Astrocyte (in vitro differentiated cells and primary cell): Measurements from ENCODE around the gene TMPRSS12. TPM values are rescaled to one million over a fixed set of nuclear protein-coding genes. Genes with fewer than 3 reads are reported as not detected.

ENCODE experiments used
- DNase-seq: peaks from one replicate; pipeline ENCODE4 v3.0.0-alpha.2; 2010; ENCODE audit warnings: low read depth
- FAIRE-seq: peaks from 2 replicates; lab custom pipeline; 2011; peaks lifted over from hg19 to GRCh38; lab: Jason Lieb, UNC
- H2AFZ ChIP-seq: 2 replicates; pipeline ENCODE4 v1.6.0; 2012; ENCODE audit warnings: low read depth, low read length, inconsistent platforms
- H3K27ac ChIP-seq: 2 replicates; pipeline ENCODE4 v1.5.1; 2011; ENCODE audit warnings: low read depth, low read length, inconsistent platforms
- H3K27me3 ChIP-seq: 2 replicates; pipeline ENCODE4 v1.6.0; 2011; ENCODE audit warnings: low read length, inconsistent platforms; ENCODE audit not compliant: insufficient read depth
- H3K36me3 ChIP-seq: 2 replicates; pipeline ENCODE4 v1.5.1; 2011; ENCODE audit warnings: low read length, inconsistent platforms; ENCODE audit not compliant: insufficient read depth
- H3K4me1 ChIP-seq: 2 replicates; pipeline ENCODE4 v1.5.1; 2011; ENCODE audit warnings: low read length, inconsistent platforms; ENCODE audit not compliant: insufficient read depth
- H3K4me2 ChIP-seq: 2 replicates; pipeline ENCODE4 v1.6.0; 2012; ENCODE audit warnings: low read length, inconsistent platforms
- H3K4me3 ChIP-seq: 2 replicates; pipeline ENCODE4 v1.5.1; 2011; ENCODE audit warnings: low read depth, mild to moderate bottlenecking, low read length, inconsistent platforms; ENCODE audit not compliant: insufficient read depth
- H3K79me2 ChIP-seq: 2 replicates; pipeline ENCODE4 v1.6.0; 2012; ENCODE audit warnings: mild to moderate bottlenecking, low read length, inconsistent platforms; ENCODE audit not compliant: insufficient read depth
- H3K9ac ChIP-seq: 2 replicates; pipeline ENCODE4 v1.6.0; 2012; ENCODE audit warnings: mild to moderate bottlenecking, low read length, inconsistent platforms
- H3K9me3 ChIP-seq: 2 replicates; pipeline ENCODE4 v1.5.1; 2012; ENCODE audit warnings: low read depth, mild to moderate bottlenecking, low read length, inconsistent platforms; ENCODE audit not compliant: insufficient read depth
- H4K20me1 ChIP-seq: 2 replicates; pipeline ENCODE4 v1.6.0; 2012; ENCODE audit warnings: low read length, inconsistent platforms; ENCODE audit not compliant: insufficient read depth
- H3K27ac Mint-ChIP-seq: one replicate; pipeline ENCODE4 v1.8.0; 2021; ENCODE audit warnings: mild to moderate bottlenecking, mixed read lengths; ENCODE audit not compliant: unreplicated experiment
- H3K27me3 Mint-ChIP-seq: one replicate; pipeline ENCODE4 v1.8.0; 2021; ENCODE audit warnings: low read depth, mixed read lengths; ENCODE audit not compliant: unreplicated experiment
- H3K36me3 Mint-ChIP-seq: one replicate; pipeline ENCODE4 v1.8.0; 2021; ENCODE audit warnings: low read depth, mixed read lengths; ENCODE audit not compliant: unreplicated experiment
- H3K4me1 Mint-ChIP-seq: one replicate; pipeline ENCODE4 v1.8.0; 2021; ENCODE audit warnings: low read depth, mixed read lengths; ENCODE audit not compliant: unreplicated experiment
- H3K4me3 Mint-ChIP-seq: one replicate; pipeline ENCODE4 v1.8.0; 2021; ENCODE audit warnings: mild to moderate bottlenecking, moderate library complexity, mixed read lengths; ENCODE audit not compliant: unreplicated experiment
- H3K9me3 Mint-ChIP-seq: one replicate; pipeline ENCODE4 v1.8.0; 2021; ENCODE audit warnings: mild to moderate bottlenecking, mixed read lengths; ENCODE audit not compliant: unreplicated experiment
- CTCF ChIP-seq: IDR thresholded peaks from 2 replicates; pipeline ENCODE4 v1.5.1; 2011; ENCODE audit warnings: low read depth, mild to moderate bottlenecking, inconsistent platforms, low read length, moderate library complexity; ENCODE audit not compliant: insufficient read depth
- EZH2 ChIP-seq: IDR thresholded peaks from 2 replicates; pipeline ENCODE4 v1.6.1; 2012; ENCODE audit warnings: mild to moderate bottlenecking, low read length, inconsistent platforms; ENCODE audit not compliant: insufficient read depth
- total RNA-seq: library from RNA; stranded (reverse); gene quantifications from 2 replicates; pipeline ENCODE4 v1.2.1, GENCODE V29; 2021

Gene TMPRSS12
- total RNA-seq, 1 donor from 2014 or later: not detected

- H3K4me1 ChIP-seq: no peaks in the 10 kb centered on the region
- H3K9ac ChIP-seq: no peak overlapping the region
- Mint-ChIP-seq H3K9me3 (no peaks in the 10 kb centered on the region), H3K27ac (no peak overlapping the region), H3K4me1 (no peaks in the 10 kb centered on the region), H3K27me3 (no peaks in the 10 kb centered on the region), H3K36me3 (no peaks in the 10 kb centered on the region), H3K4me3 (no peak overlapping the region)
- no peaks in the 10 kb centered on the region for H3K9me3 ChIP-seq
- H3K27me3 ChIP-seq: no peaks in the 10 kb centered on the region
- H3K4me3 ChIP-seq: no peak overlapping the region
- H2AFZ ChIP-seq: no peak overlapping the region
- no peaks in the 10 kb centered on the region for H3K79me2 ChIP-seq
- FAIRE-seq: no peak
- no peak overlapping the region for H3K27ac ChIP-seq
- H4K20me1 ChIP-seq: no peaks in the 10 kb centered on the region
- H3K4me2 ChIP-seq: no peak overlapping the region
- no peaks in the 10 kb centered on the region for H3K36me3 ChIP-seq
- DNase-seq: no peak
- TF ChIP-seq EZH2 (no peak), CTCF (no peak)
These were observed 44.5 kb downstream of the TMPRSS12 start for GRCh38 chr12:50887191-50887590.

GRCh38 chr12:50888666-50889065 is 45.9 kb downstream of the TMPRSS12 start:
- Histone ChIP-seq H3K4me2 (no peak overlapping the region), H2AFZ (no peak overlapping the region), H3K9ac (no peak overlapping the region), H3K4me3 (no peak overlapping the region), H3K79me2 (no peaks in the 10 kb centered on the region), H3K4me1 (no peaks in the 10 kb centered on the region), H3K36me3 (no peaks in the 10 kb centered on the region), H3K9me3 (no peaks in the 10 kb centered on the region), H3K27ac (no peak overlapping the region), H3K27me3 (no peaks in the 10 kb centered on the region), H4K20me1 (no peaks in the 10 kb centered on the region)
- Mint-ChIP-seq H3K9me3 (no peaks in the 10 kb centered on the region), H3K36me3 (no peaks in the 10 kb centered on the region), H3K27me3 (no peaks in the 10 kb centered on the region), H3K4me3 (no peak overlapping the region), H3K27ac (no peak overlapping the region), H3K4me1 (no peaks in the 10 kb centered on the region)
- DNase-seq (no peak), FAIRE-seq (no peak)
- TF ChIP-seq CTCF (no peak), EZH2 (no peak)

GRCh38 chr12:50894241-50894640 is 51.5 kb downstream of the TMPRSS12 start:
- Mint-ChIP-seq H3K4me3 (no peak overlapping the region), H3K4me1 (no peaks in the 10 kb centered on the region), H3K9me3 (peaks cover 3% of the 10 kb centered on the region), H3K27me3 (no peaks in the 10 kb centered on the region), H3K36me3 (no peaks in the 10 kb centered on the region), H3K27ac (no peak overlapping the region)
- TF ChIP-seq CTCF (no peak), EZH2 (no peak)
- Histone ChIP-seq H3K27ac (no peak overlapping the region), H3K9me3 (no peaks in the 10 kb centered on the region), H3K9ac (no peak overlapping the region), H4K20me1 (no peaks in the 10 kb centered on the region), H3K4me1 (no peaks in the 10 kb centered on the region), H2AFZ (no peak overlapping the region), H3K27me3 (no peaks in the 10 kb centered on the region), H3K4me2 (no peak overlapping the region), H3K79me2 (no peaks in the 10 kb centered on the region), H3K36me3 (no peaks in the 10 kb centered on the region), H3K4me3 (no peak overlapping the region)
- no peak for FAIRE-seq
- DNase-seq: no peak
